Muscle layer of duodenum (tissue), 2 donors: ENCODE data around the gene MSMO1.
"Not testable (repeated sequence)": the region's sequence is repeated elsewhere in the genome, so short reads cannot be mapped to it uniquely, and the experiment has no call there.

Source experiments
- H3K27ac ChIP-seq: one replicate; pipeline ENCODE4 v1.7.0; 2013; ENCODE audit warnings: mild to moderate bottlenecking, low read length
- H3K27me3 ChIP-seq: one replicate; pipeline ENCODE4 v1.7.0; 2013; ENCODE audit warnings: low read depth, mild to moderate bottlenecking, control low read depth, low read length
- H3K36me3 ChIP-seq, 2 donors: one replicate each; pipeline ENCODE4 v1.7.0; 2013; ENCODE audit warnings: low read length in 2 of 2, control low read depth in 1 of 2, mild to moderate bottlenecking in 1 of 2; ENCODE audit not compliant: insufficient read depth in 2 of 2, control insufficient read depth in 1 of 2
- H3K4me1 ChIP-seq, 2 donors: one replicate each; pipeline ENCODE4 v1.7.0; 2013; ENCODE audit warnings: low read length in 2 of 2, mild to moderate bottlenecking in 2 of 2, control low read depth in 1 of 2, moderate library complexity in 1 of 2; ENCODE audit not compliant: insufficient read depth in 2 of 2, control insufficient read depth in 1 of 2
- H3K4me3 ChIP-seq, 2 donors: one replicate each; pipeline ENCODE4 v1.7.0; 2013; ENCODE audit warnings: low read length in 2 of 2, low read depth in 1 of 2, mild to moderate bottlenecking in 1 of 2
- H3K9me3 ChIP-seq, 2 donors: one replicate each; pipeline ENCODE4 v1.7.0; 2013; ENCODE audit warnings: low read length in 2 of 2, control low read depth in 1 of 2, mild to moderate bottlenecking in 1 of 2; ENCODE audit not compliant: control insufficient read depth in 1 of 2
- donor health status: healthy.

The MSMO1 gene

GRCh38 chr4:165342340-165342739, 14.9 kb downstream of the MSMO1 start:
- not testable (repeated sequence) for H3K27me3 ChIP-seq, H3K4me3 ChIP-seq, H3K9me3 ChIP-seq, H3K27ac ChIP-seq, H3K4me1 ChIP-seq
- H3K36me3 ChIP-seq, result peaks cover 19 to 20% of the 10 kb centered on the region in 2 donors

- Histone ChIP-seq H3K4me3 (no peak overlapping the region), H3K27ac (no peak overlapping the region), H3K27me3 (no peaks in the 10 kb centered on the region), H3K4me1 (no peaks in the 10 kb centered on the region), H3K36me3 (peaks cover 19 to 20% of the 10 kb centered on the region in 2 donors), H3K9me3 (no peaks in the 10 kb centered on the region)
Observed at GRCh38 chr4:165343353-165344191, 16.1 kb downstream of the MSMO1 start.

- Histone ChIP-seq H3K27me3 (no peaks in the 10 kb centered on the region), H3K4me3 (no peak overlapping the region), H3K4me1 (no peaks in the 10 kb centered on the region), H3K9me3 (no peaks in the 10 kb centered on the region), H3K36me3 (peaks cover 0 to 3% of the 10 kb centered on the region in 2 donors), H3K27ac (no peak overlapping the region)
Observed at GRCh38 chr4:165345666-165346417, 18.4 kb downstream of the MSMO1 start.

GRCh38 chr4:165347647-165348569, 20.4 kb downstream of the MSMO1 start:
- no peak overlapping the region for H3K27ac ChIP-seq
- no peaks in the 10 kb centered on the region for H3K9me3 ChIP-seq
- H3K4me3 ChIP-seq, result no peak overlapping the region
- H3K27me3 ChIP-seq, result no peaks in the 10 kb centered on the region
- no peaks in the 10 kb centered on the region for H3K4me1 ChIP-seq
- H3K36me3 ChIP-seq, result no peaks in the 10 kb centered on the region

- Histone ChIP-seq H3K27me3 (no peaks in the 10 kb centered on the region), H3K27ac (no peak overlapping the region), H3K36me3 (no peaks in the 10 kb centered on the region), H3K4me1 (no peaks in the 10 kb centered on the region), H3K4me3 (no peak overlapping the region), H3K9me3 (no peaks in the 10 kb centered on the region)
Observed at GRCh38 chr4:165351359-165352130, 24.1 kb downstream of the MSMO1 start.

GRCh38 chr4:165355900-165356300, 28.4 kb downstream of the MSMO1 start:
- H3K27me3 ChIP-seq, result no peaks in the 10 kb centered on the region
- no peaks in the 10 kb centered on the region for H3K36me3 ChIP-seq
- no peak overlapping the region for H3K4me3 ChIP-seq
- no peak overlapping the region for H3K27ac ChIP-seq
- no peaks in the 10 kb centered on the region for H3K4me1 ChIP-seq
- H3K9me3 ChIP-seq, result no peaks in the 10 kb centered on the region

- H3K9me3 ChIP-seq, result no peaks in the 10 kb centered on the region
- no peaks in the 10 kb centered on the region for H3K4me1 ChIP-seq
- H3K27me3 ChIP-seq, result no peaks in the 10 kb centered on the region
- no peaks in the 10 kb centered on the region for H3K36me3 ChIP-seq
- H3K27ac ChIP-seq, result no peak overlapping the region
- no peak overlapping the region for H3K4me3 ChIP-seq
Observed at GRCh38 chr4:165359506-165359905, 32.0 kb downstream of the MSMO1 start.

- Histone ChIP-seq H3K27me3 (no peaks in the 10 kb centered on the region), H3K4me3 (no peak overlapping the region), H3K9me3 (no peaks in the 10 kb centered on the region), H3K27ac (no peak overlapping the region), H3K36me3 (no peaks in the 10 kb centered on the region), H3K4me1 (no peaks in the 10 kb centered on the region)
Observed at GRCh38 chr4:165360041-165360695, 32.7 kb downstream of the MSMO1 start.

GRCh38 chr4:165360985-165361670, 33.7 kb downstream of the MSMO1 start:
- no peak overlapping the region for H3K4me3 ChIP-seq
- no peak overlapping the region for H3K27ac ChIP-seq
- no peaks in the 10 kb centered on the region for H3K9me3 ChIP-seq
- H3K36me3 ChIP-seq, result no peaks in the 10 kb centered on the region
- no peaks in the 10 kb centered on the region for H3K4me1 ChIP-seq
- no peaks in the 10 kb centered on the region for H3K27me3 ChIP-seq

- Histone ChIP-seq H3K27ac (no peak overlapping the region), H3K36me3 (no peaks in the 10 kb centered on the region), H3K27me3 (no peaks in the 10 kb centered on the region), H3K9me3 (no peaks in the 10 kb centered on the region), H3K4me1 (no peaks in the 10 kb centered on the region), H3K4me3 (no peak overlapping the region)
Observed at GRCh38 chr4:165361810-165362209, 34.3 kb downstream of the MSMO1 start.
